Muscle layer of colon (tissue), 2 donors: ENCODE data around the gene OR2AK2.

Experiments
- H3K27ac ChIP-seq: one replicate; pipeline ENCODE4 v1.7.0; 2013; ENCODE audit warnings: low read depth, mild to moderate bottlenecking, low read length, moderate library complexity
- H3K27me3 ChIP-seq, 2 donors: one replicate each; pipeline ENCODE4 v1.7.0; 2013; ENCODE audit warnings: low read length in 2 of 2, mild to moderate bottlenecking in 2 of 2; ENCODE audit not compliant: insufficient read depth in 2 of 2, control insufficient read depth in 1 of 2
- H3K36me3 ChIP-seq: one replicate; pipeline ENCODE4 v1.7.0; 2013; ENCODE audit warnings: mild to moderate bottlenecking, low read length; ENCODE audit not compliant: insufficient read depth
- H3K4me1 ChIP-seq: one replicate; pipeline ENCODE4 v1.7.0; 2013; ENCODE audit warnings: mild to moderate bottlenecking, low read length; ENCODE audit not compliant: insufficient read depth
- H3K4me3 ChIP-seq, 2 donors: one replicate each; pipeline ENCODE4 v1.7.0; 2013; ENCODE audit warnings: low read length in 2 of 2, low read depth in 1 of 2, mild to moderate bottlenecking in 1 of 2, moderate library complexity in 1 of 2
- H3K9ac ChIP-seq: one replicate; pipeline ENCODE4 v1.7.0; 2013; ENCODE audit warnings: low read length
- H3K9me3 ChIP-seq: one replicate; pipeline ENCODE4 v1.7.0; 2013; ENCODE audit warnings: mild to moderate bottlenecking, low read length
- donor health status: abdominal sarcoma.
- donor health status: Adenocarcinoma of cecum.

Gene OR2AK2

DNA sequence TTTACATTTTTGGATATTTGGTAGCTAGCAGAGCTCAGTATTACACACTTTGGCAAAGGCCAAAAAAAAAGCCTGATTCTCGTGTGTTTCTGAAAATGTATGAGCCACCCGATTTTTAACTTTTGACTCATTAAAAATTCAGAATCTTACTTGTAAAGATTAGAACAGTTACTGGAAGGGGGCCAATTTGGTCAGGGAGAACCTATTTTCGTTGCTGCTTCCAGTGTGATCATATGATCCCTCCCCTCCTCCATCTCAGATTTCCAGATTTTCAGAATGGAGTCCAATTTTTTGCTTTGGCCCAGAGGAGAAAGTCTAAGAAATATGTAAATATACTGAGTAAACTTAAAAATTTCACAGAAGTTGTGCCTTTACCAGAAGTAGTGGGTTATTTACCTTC lies 3.2 kb upstream of the OR2AK2 start:
- Histone ChIP-seq H3K36me3 (no peaks in the 10 kb centered on the region), H3K4me1 (no peaks in the 10 kb centered on the region), H3K27ac (no peak overlapping the region), H3K9ac (no peak overlapping the region), H3K4me3 (no peak overlapping the region), H3K27me3 (no peaks in the 10 kb centered on the region), H3K9me3 (no peaks in the 10 kb centered on the region)

- Histone ChIP-seq H3K27ac (no peak overlapping the region), H3K36me3 (no peaks in the 10 kb centered on the region), H3K9ac (no peak overlapping the region), H3K9me3 (no peaks in the 10 kb centered on the region), H3K4me3 (no peak overlapping the region), H3K4me1 (no peaks in the 10 kb centered on the region), H3K27me3 (no peaks in the 10 kb centered on the region)
Measured at GRCh38 chr1:247962911-247963588, 2.0 kb upstream of the OR2AK2 start.

DNA sequence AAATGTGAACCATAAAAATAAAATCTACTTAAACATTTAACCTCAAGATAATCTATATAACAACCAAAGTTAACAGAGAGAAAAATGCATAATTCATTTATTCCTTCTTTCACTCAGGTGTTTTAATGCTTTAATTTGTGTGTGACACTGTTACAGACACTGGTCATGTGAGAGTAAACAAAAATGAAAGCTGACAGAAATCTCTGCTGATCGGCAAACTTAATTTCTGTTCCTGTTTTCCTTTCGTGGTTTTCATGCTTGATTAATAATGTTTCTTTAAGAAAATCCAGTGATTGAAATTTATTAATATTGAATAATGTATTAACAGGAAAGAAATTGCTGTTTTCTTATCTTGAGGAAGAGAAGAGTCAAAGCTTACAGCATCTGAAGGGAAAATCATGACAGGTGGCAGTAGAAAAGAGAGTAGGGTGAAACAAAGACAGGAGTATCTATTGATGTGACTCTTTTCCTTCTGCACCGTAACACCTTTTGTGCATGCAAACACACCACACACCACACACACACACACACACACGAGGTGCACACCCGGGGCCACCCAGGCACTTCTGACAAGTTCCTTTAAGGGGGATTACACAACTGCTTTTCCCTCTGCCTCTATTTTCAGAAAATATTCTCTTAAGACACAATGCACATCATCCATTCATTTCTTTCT lies 1.6 kb downstream of the OR2AK2 start:
- no peak overlapping the region for H3K9ac ChIP-seq
- H3K27ac ChIP-seq, result no peak overlapping the region
- H3K4me3 ChIP-seq, result no peak overlapping the region
- H3K4me1 ChIP-seq, result no peaks in the 10 kb centered on the region
- H3K27me3 ChIP-seq, result no peaks in the 10 kb centered on the region
- H3K36me3 ChIP-seq, result no peaks in the 10 kb centered on the region
- H3K9me3 ChIP-seq, result no peaks in the 10 kb centered on the region

GRCh38 chr1:247992986-247993385 lies 28.0 kb downstream of the OR2AK2 start:
- Histone ChIP-seq H3K4me3 (no peak overlapping the region), H3K9ac (no peak overlapping the region), H3K4me1 (no peaks in the 10 kb centered on the region), H3K36me3 (no peaks in the 10 kb centered on the region), H3K27me3 (no peaks in the 10 kb centered on the region), H3K9me3 (no peaks in the 10 kb centered on the region), H3K27ac (no peak overlapping the region)

DNA sequence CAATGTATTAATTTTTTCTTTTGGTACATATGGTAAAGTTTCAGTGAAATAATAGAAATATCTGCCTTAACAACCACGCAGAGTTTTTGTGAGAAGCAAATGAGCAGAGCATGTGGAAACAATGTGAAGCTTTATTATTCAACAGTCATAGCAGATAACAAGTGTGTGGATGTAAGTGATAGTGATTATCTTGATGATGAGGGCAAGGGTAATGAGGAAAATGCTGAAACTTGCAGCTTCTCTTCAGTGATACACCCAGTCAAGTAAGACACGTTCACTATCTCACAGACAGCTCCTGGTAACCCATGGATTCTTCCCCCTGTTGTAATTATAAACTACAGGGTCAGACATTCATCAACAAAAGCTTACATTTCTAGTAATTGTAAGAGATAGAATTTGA lies 33.8 kb downstream of the OR2AK2 start:
- H3K27ac ChIP-seq, result no peak overlapping the region
- no peaks in the 10 kb centered on the region for H3K4me1 ChIP-seq
- H3K36me3 ChIP-seq, result no peaks in the 10 kb centered on the region
- no peak overlapping the region for H3K4me3 ChIP-seq
- H3K27me3 ChIP-seq, result no peaks in the 10 kb centered on the region
- no peaks in the 10 kb centered on the region for H3K9me3 ChIP-seq
- H3K9ac ChIP-seq, result no peak overlapping the region

DNA sequence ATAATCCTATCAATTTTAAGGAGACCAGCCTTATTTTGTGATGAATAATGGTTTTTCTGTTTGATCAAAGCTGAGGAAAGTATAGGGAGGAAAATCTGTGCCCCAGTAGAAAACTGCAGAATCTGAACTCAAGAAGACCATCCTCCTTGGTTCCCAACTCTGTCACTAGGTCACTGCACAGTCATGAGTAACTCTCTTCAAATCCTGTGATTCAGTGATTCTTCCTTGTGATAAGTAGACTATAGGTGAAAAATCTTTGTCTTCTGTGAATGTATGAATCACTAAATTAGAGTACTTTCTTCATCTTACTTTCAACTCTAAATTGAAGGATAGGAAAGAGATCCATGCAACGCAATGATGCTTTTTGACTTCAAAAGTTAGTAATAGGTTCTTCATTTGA lies 35.1 kb downstream of the OR2AK2 start:
- no peak overlapping the region for H3K27ac ChIP-seq
- H3K27me3 ChIP-seq, result no peaks in the 10 kb centered on the region
- H3K9ac ChIP-seq, result no peak overlapping the region
- no peaks in the 10 kb centered on the region for H3K4me1 ChIP-seq
- no peaks in the 10 kb centered on the region for H3K36me3 ChIP-seq
- no peaks in the 10 kb centered on the region for H3K9me3 ChIP-seq
- H3K4me3 ChIP-seq, result no peak overlapping the region

- Histone ChIP-seq H3K9ac (no peak overlapping the region), H3K36me3 (no peaks in the 10 kb centered on the region), H3K27ac (no peak overlapping the region), H3K4me3 (no peak overlapping the region), H3K27me3 (no peaks in the 10 kb centered on the region), H3K4me1 (no peaks in the 10 kb centered on the region), H3K9me3 (no peaks in the 10 kb centered on the region)
Measured at GRCh38 chr1:248007778-248008177, 42.7 kb downstream of the OR2AK2 start.

DNA sequence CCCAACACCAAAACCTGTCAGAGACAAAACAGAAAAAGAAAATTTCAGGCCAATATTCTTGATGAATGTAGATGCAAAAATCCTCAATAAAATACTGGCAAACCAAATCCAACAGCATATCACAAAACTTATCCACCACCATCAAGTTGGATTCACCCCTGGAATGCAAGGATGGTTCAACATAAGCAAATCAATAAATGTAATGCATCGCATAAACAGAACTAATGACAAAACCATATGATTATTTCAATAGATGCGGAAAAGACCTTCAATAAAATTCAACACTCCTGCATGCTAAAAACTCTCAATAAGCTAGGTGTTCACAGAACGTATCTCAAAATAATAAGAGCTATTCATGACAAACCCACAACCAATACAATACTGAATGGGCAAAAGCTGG lies 44.6 kb downstream of the OR2AK2 start:
- Histone ChIP-seq H3K9ac (no peak overlapping the region), H3K27me3 (no peaks in the 10 kb centered on the region), H3K27ac (no peak overlapping the region), H3K9me3 (no peaks in the 10 kb centered on the region), H3K36me3 (no peaks in the 10 kb centered on the region), H3K4me3 (no peak overlapping the region), H3K4me1 (no peaks in the 10 kb centered on the region)

DNA sequence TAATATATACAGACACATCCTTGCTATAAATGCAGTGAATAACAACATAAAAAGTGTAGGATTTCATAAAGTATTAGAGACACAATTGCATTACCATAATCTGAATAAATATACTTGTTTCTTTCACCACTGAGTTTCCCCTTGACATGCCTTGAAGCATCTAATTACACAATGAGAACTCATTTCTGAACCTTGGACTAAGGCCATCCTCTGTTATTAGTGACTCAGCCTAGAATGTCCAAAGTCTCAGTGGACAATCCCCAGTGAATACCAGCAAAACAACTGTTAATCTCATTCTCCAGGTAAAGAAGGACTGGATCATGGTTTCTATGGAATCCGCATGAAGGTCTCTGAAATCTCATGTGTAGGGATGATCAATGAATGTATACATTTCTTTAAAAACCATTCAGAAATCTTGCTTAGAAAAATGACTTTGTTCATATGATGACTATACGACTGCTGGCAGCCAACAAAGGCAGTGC lies 48.2 kb downstream of the OR2AK2 start, which contains the start of gene OR2L5:
Gene OR2L5 (plus strand): TSS at position 432 of the 482 bp plus-strand sequence. CDS start 8,288 bp downstream, outside the sequence.
- H3K9me3 ChIP-seq, result no peaks in the 10 kb centered on the region
- no peak within 1 kb of the TSS for H3K4me3 ChIP-seq
- no peaks in the 10 kb centered on the region for H3K27me3 ChIP-seq
- H3K36me3 ChIP-seq, result no peaks in the 10 kb centered on the region
- no peak within 1 kb of the TSS for H3K9ac ChIP-seq
- H3K27ac ChIP-seq, result no peak within 1 kb of the TSS
- H3K4me1 ChIP-seq, result no peaks in the 10 kb centered on the region

DNA sequence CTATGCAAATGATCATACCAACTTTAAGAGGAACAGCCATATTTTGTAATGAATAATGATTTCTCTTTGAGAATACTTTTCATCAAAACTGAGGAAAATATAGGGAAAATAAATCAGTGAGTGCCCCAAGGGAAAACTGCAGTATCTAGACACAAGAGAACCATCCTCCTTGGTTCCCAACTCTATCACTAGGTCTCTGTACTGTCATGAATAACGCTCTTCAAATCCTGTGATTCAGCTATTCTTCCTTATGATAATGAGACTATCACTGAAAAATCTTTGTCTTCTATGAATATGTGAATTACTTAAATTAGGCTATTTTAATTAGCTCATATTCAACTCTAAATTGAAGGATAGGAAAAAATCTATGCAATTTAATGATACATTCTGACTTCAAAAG lies 50.8 kb downstream of the OR2AK2 start:
- no peaks in the 10 kb centered on the region for H3K4me1 ChIP-seq
- no peaks in the 10 kb centered on the region for H3K9me3 ChIP-seq
- no peak overlapping the region for H3K27ac ChIP-seq
- H3K27me3 ChIP-seq, result no peaks in the 10 kb centered on the region
- H3K9ac ChIP-seq, result no peak overlapping the region
- H3K4me3 ChIP-seq, result no peak overlapping the region
- H3K36me3 ChIP-seq, result no peaks in the 10 kb centered on the region
